Measurements from ENCODE around the gene FOXA2.

GRCh38 chr20:22629447-22629846 is 45.1 kb upstream of the FOXA2 start:
- TF ChIP-seq, protein P1, sequence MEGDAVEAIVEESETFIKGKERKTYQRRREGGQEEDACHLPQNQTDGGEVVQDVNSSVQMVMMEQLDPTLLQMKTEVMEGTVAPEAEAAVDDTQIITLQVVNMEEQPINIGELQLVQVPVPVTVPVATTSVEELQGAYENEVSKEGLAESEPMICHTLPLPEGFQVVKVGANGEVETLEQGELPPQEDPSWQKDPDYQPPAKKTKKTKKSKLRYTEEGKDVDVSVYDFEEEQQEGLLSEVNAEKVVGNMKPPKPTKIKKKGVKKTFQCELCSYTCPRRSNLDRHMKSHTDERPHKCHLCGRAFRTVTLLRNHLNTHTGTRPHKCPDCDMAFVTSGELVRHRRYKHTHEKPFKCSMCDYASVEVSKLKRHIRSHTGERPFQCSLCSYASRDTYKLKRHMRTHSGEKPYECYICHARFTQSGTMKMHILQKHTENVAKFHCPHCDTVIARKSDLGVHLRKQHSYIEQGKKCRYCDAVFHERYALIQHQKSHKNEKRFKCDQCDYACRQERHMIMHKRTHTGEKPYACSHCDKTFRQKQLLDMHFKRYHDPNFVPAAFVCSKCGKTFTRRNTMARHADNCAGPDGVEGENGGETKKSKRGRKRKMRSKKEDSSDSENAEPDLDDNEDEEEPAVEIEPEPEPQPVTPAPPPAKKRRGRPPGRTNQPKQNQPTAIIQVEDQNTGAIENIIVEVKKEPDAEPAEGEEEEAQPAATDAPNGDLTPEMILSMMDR (IDR thresholded peaks at IDR 0.05), result no peak
- TF ChIP-seq ZFX (IDR thresholded peaks at IDR 0.05; ENCODE audit: borderline replicate concordance), result no peak

Data from 22Rv1 (cell line).